Hepatocyte (in vitro differentiated cells): Measurements from ENCODE around the gene CA14. TPM values are rescaled to one million over a fixed set of nuclear protein-coding genes. Genes with fewer than 3 reads are reported as not detected.
"Not testable (repeated sequence)": the region's sequence is repeated elsewhere in the genome, so short reads cannot be mapped to it uniquely, and the experiment has no call there.

Source experiments
- DNase-seq: peaks from one replicate; pipeline ENCODE4 v3.0.0-alpha.2; 2016; ENCODE audit warnings: low spot score
- H2AFZ ChIP-seq: fragments of 200-600 bp; sonication (generic); 2 replicates; pipeline ENCODE4 v1.6.0; 2016; ENCODE audit warnings: antibody characterized with exemption, mild to moderate bottlenecking
- H3K27ac ChIP-seq: fragments of 200-600 bp; sonication (generic); 2 replicates; pipeline ENCODE4 v1.5.1; 2016; ENCODE audit warnings: mild to moderate bottlenecking
- H3K27me3 ChIP-seq: fragments of 200-600 bp; sonication (generic); 2 replicates; pipeline ENCODE4 v1.6.1; 2016
- H3K36me3 ChIP-seq: fragments of 200-600 bp; sonication (generic); replicated peaks from 2 replicates; pipeline ENCODE4 v1.5.1; 2016; ENCODE audit warnings: low read depth; ENCODE audit not compliant: insufficient read depth
- H3K4me1 ChIP-seq: fragments of 200-600 bp; sonication (generic); 2 replicates; pipeline ENCODE4 v1.5.1; 2016; ENCODE audit warnings: mild to moderate bottlenecking, moderate library complexity; ENCODE audit not compliant: insufficient read depth
- H3K4me2 ChIP-seq: fragments of 200-600 bp; sonication (generic); 2 replicates; pipeline ENCODE4 v1.6.0; 2016
- H3K4me3 ChIP-seq: fragments of 200-600 bp; sonication (generic); 2 replicates; pipeline ENCODE4 v1.5.1; 2016; ENCODE audit warnings: mild to moderate bottlenecking
- H3K79me2 ChIP-seq: fragments of 200-600 bp; sonication (generic); 2 replicates; pipeline ENCODE4 v1.6.0; 2017; ENCODE audit warnings: mild to moderate bottlenecking
- H3K9me2 ChIP-seq: fragments of 200-600 bp; sonication (generic); replicated peaks from 2 replicates; pipeline ENCODE4 v1.6.0; 2017; ENCODE audit warnings: mild to moderate bottlenecking; ENCODE audit not compliant: insufficient read depth
- H3K9me3 ChIP-seq: fragments of 200-600 bp; sonication (generic); 2 replicates; pipeline ENCODE4 v1.5.1; 2016; ENCODE audit warnings: low read depth, mild to moderate bottlenecking
- H4K20me1 ChIP-seq: fragments of 200-600 bp; sonication (generic); 2 replicates; pipeline ENCODE4 v1.6.0; 2016; ENCODE audit warnings: mild to moderate bottlenecking; ENCODE audit not compliant: insufficient read depth, poor library complexity, severe bottlenecking
- CTCF ChIP-seq: fragments of 200-600 bp; sonication (generic); IDR thresholded peaks from 2 replicates; pipeline ENCODE4 v1.5.1; 2016; ENCODE audit warnings: antibody characterized with exemption, mild to moderate bottlenecking; ENCODE audit not compliant: poor library complexity
- EZH2 ChIP-seq: fragments of 200-600 bp; sonication (generic); IDR thresholded peaks from 2 replicates; pipeline ENCODE4 v1.6.1; 2016; ENCODE audit warnings: antibody characterized with exemption, mild to moderate bottlenecking, borderline replicate concordance
- EZH2phosphoT487 ChIP-seq: fragments of 200-600 bp; sonication (generic); IDR thresholded peaks from one replicate; pipeline ENCODE4 v1.6.1; 2018; ENCODE audit warnings: antibody characterized with exemption, mild to moderate bottlenecking, low read depth, moderate library complexity; ENCODE audit not compliant: unreplicated experiment, severe bottlenecking
- WGBS: methylation state at CpG from one replicate; pipeline ENCODE4 v1.1.6; 2016; ENCODE audit warnings: low lambda C conversion rate; ENCODE audit errors: missing lambda C conversion rate; 5-methylcytosine and 5-hydroxymethylcytosine counted together
- polyA plus RNA-seq: library from polyadenylated mRNA; unstranded; fragments of >200 nt; fragmentation: Nextera tagmentation; extraction: Ambion mirVana; gene quantifications from 2 replicates; pipeline ENCODE4 v1.2.1, GENCODE V29; 2016
- total RNA-seq: library from RNA; depleted of rRNA; stranded (reverse); fragments of >200 nt; gene quantifications from 2 replicates; pipeline ENCODE4 v1.2.3, GENCODE V29; 2014

Gene CA14
- total and polyA plus RNA-seq, 2 experiments from 2014 or later = 4.6 to 7.3 TPM

DNA sequence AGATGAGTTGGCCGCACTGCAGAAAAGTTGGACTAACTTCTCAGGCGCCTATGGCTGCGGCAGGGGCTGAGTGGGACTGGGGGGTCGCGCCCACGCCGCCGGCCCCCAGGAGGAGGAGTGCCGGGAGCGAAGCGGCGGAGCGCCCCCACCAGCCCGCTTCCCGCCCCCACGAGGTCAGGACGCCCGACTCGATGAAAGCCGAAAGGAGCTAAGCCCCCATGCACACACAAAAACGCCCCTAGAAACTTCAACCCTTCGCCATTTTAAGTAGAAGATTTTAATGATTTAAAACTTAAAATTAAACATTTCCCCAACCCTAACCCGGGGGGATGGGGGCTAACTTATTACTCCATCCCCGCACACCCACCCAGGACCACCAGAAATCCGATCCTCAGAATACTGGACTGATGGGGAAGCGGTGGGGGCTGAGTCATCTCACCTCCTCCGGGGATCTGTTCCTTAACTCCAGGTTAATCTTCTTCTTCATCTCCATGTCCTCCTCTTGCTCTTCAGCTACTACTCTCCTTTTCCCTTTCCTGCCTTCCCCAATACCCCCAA, 22.2 kb upstream of the CA14 start:
- Histone ChIP-seq H3K36me3 (no peaks in the 10 kb centered on the region), H3K9me3 (no peaks in the 10 kb centered on the region), H3K27me3 (no peaks in the 10 kb centered on the region), H3K9me2 (no peaks in the 10 kb centered on the region), H4K20me1 (no peaks in the 10 kb centered on the region), H3K79me2 (peaks cover 38% of the 10 kb centered on the region), H3K4me1 (peaks cover 8% of the 10 kb centered on the region), H2AFZ (peak overlapping the region; percentile 34), H3K27ac (peak overlapping the region; percentile 92), H3K4me2 (peak overlapping the region; percentile 86), H3K4me3 (peak overlapping the region; percentile 30)
- TF ChIP-seq EZH2 (no peak), EZH2phosphoT487 (no peak), CTCF (no peak)
- under 1% methylated on average over 15 of the region's 27 CpGs for WGBS
- DNase-seq = peak; percentile 23

- TF ChIP-seq CTCF = no peak
- no peak for TF ChIP-seq EZH2
- no peak for TF ChIP-seq EZH2phosphoT487
- peak; percentile 97 for DNase-seq
Measured at GRCh38 chr1:150235852-150236613, 21.5 kb upstream of the CA14 start, which contains the start of gene ANP32E. TSS of gene ANP32E (minus strand) at chr1:150236112. CDS start at chr1:150235786, 326 bp downstream.

DNA sequence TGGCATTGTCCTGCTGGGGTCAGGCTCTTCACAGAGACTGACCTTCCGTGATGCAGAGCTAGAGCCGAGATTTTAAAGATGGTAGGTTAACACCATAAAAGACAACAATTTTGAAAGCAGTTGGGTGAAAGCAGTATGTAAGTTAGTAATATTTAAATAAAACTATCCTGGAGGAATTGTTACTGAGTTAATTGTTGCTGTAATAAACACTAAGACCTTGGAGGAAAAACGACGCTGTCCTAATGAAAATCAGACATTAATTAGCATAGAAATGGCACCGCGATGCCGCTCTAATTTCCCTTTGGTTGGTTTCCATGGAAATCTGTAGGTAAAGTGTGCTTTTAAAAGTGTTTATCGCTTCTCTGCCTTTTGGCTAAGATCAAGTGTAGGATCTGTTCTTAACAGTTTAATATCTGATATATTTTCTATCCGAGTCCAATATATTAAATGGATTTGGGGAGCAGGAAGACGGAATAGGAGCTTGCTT, 20.9 kb upstream of the CA14 start:
- WGBS = 26% methylated on average over 10 of the region's 10 CpGs

More at GRCh38 chr1:150235852-150236613, 21.5 kb upstream of the CA14 start, which contains the start of gene ANP32E:
- peak within 1 kb of the TSS; percentile 92 for H3K27ac ChIP-seq
- peak within 1 kb of the TSS; percentile 30 for H3K4me3 ChIP-seq
- H3K9me2 ChIP-seq = no peaks in the 10 kb centered on the region
- H2AFZ ChIP-seq = peak within 1 kb of the TSS; percentile 34
- H3K4me1 ChIP-seq = peaks cover 8% of the 10 kb centered on the region
- H3K4me2 ChIP-seq = peak within 1 kb of the TSS; percentile 86
- H3K9me3 ChIP-seq = no peaks in the 10 kb centered on the region
- no peaks in the 10 kb centered on the region for H3K36me3 ChIP-seq
- under 1% methylated on average over 33 of the region's 33 CpGs for WGBS
- no peaks in the 10 kb centered on the region for H3K27me3 ChIP-seq
- peaks cover 31% of the 10 kb centered on the region for H3K79me2 ChIP-seq
- H4K20me1 ChIP-seq = no peaks in the 10 kb centered on the region

GRCh38 chr1:150237176-150237575, 20.4 kb upstream of the CA14 start:
- not testable (repeated sequence) for H3K9me2 ChIP-seq, H3K27me3 ChIP-seq, H3K9me3 ChIP-seq, H3K27ac ChIP-seq, H3K36me3 ChIP-seq, DNase-seq, H3K4me1 ChIP-seq, H3K4me3 ChIP-seq, H4K20me1 ChIP-seq
- 89% methylated on average over 13 of the region's 13 CpGs for WGBS
- Histone ChIP-seq H3K4me2 (peak overlapping the region; percentile 70), H3K79me2 (peaks cover 23% of the 10 kb centered on the region), H2AFZ (peak overlapping the region; percentile 29)

More for the DNA sequence above, 20.9 kb upstream of the CA14 start:
- H4K20me1 ChIP-seq = no peaks in the 10 kb centered on the region
- H2AFZ ChIP-seq = peak overlapping the region; percentile 29
- H3K4me2 ChIP-seq = peak overlapping the region; percentile 70
- TF ChIP-seq EZH2phosphoT487 = no peak
- TF ChIP-seq CTCF = no peak
- no peak for TF ChIP-seq EZH2
- H3K9me3 ChIP-seq = no peaks in the 10 kb centered on the region
- peak overlapping the region; percentile 2 for H3K27ac ChIP-seq
- peak overlapping the region; percentile 1 for H3K4me3 ChIP-seq
- H3K27me3 ChIP-seq = no peaks in the 10 kb centered on the region
- no peaks in the 10 kb centered on the region for H3K9me2 ChIP-seq
- peaks cover 8% of the 10 kb centered on the region for H3K4me1 ChIP-seq
- peaks cover 25% of the 10 kb centered on the region for H3K79me2 ChIP-seq
- DNase-seq = no peak
- no peaks in the 10 kb centered on the region for H3K36me3 ChIP-seq
